CD4-positive, alpha-beta T cell treated with Interleukin-15 for 1 hour (primary cell): ENCODE data around the gene CCHCR1.
"Not testable (repeated sequence)": the region's sequence is repeated elsewhere in the genome, so short reads cannot be mapped to it uniquely, and the experiment has no call there.

Experiments used
- DNase-seq: peaks from one replicate; pipeline ENCODE4 v3.0.0-alpha.2; 2020

The CCHCR1 gene

GRCh38 chr6:31157513-31158139, at the start of gene CCHCR1:
CCHCR1 (minus strand) TSS chr6:31157802; CDS start chr6:31157600, 202 bp downstream.
- no peak for DNase-seq

- no peak for DNase-seq
These were observed 48.0 kb upstream of the CCHCR1 start for GRCh38 chr6:31205638-31206037.

GRCh38 chr6:31204751-31205145, 47.1 kb upstream of the CCHCR1 start:
- DNase-seq = no peak

GRCh38 chr6:31203345-31203979, 45.9 kb upstream of the CCHCR1 start:
- peak; percentile 65 for DNase-seq

GRCh38 chr6:31202259-31203166, 44.9 kb upstream of the CCHCR1 start:
- no peak for DNase-seq

GRCh38 chr6:31199105-31199452, 41.5 kb upstream of the CCHCR1 start:
- not testable (repeated sequence) for DNase-seq

- DNase-seq = peak; percentile 97
These were observed 40.1 kb upstream of the CCHCR1 start for GRCh38 chr6:31197559-31198305.

- DNase-seq = not testable (repeated sequence)
These were observed 38.8 kb upstream of the CCHCR1 start for GRCh38 chr6:31196251-31197022.

- not testable (repeated sequence) for DNase-seq
These were observed 37.8 kb upstream of the CCHCR1 start for GRCh38 chr6:31195308-31195979.

GRCh38 chr6:31194061-31194834, 36.6 kb upstream of the CCHCR1 start:
- no peak for DNase-seq

GRCh38 chr6:31193206-31193605, 35.6 kb upstream of the CCHCR1 start:
- no peak for DNase-seq

- peak; percentile 68 for DNase-seq
These were observed 35.0 kb upstream of the CCHCR1 start for GRCh38 chr6:31192431-31193105.

GRCh38 chr6:31190488-31190887, 32.9 kb upstream of the CCHCR1 start:
- DNase-seq = no peak

GRCh38 chr6:31189223-31189622, 31.6 kb upstream of the CCHCR1 start:
- DNase-seq = not testable (repeated sequence)

GRCh38 chr6:31187780-31188194, 30.2 kb upstream of the CCHCR1 start:
- no peak for DNase-seq

- no peak for DNase-seq
These were observed 28.6 kb upstream of the CCHCR1 start for GRCh38 chr6:31186052-31186734.

GRCh38 chr6:31185695-31186051, 28.1 kb upstream of the CCHCR1 start:
- DNase-seq = not testable (repeated sequence)

- DNase-seq = not testable (repeated sequence)
These were observed 26.3 kb upstream of the CCHCR1 start for GRCh38 chr6:31183859-31184258.

- not testable (repeated sequence) for DNase-seq
These were observed 25.7 kb upstream of the CCHCR1 start for GRCh38 chr6:31183287-31183686.

- peak; percentile 68 for DNase-seq
These were observed 22.9 kb upstream of the CCHCR1 start for GRCh38 chr6:31180500-31180899.
